ENCODE results near the gene EXOC7.
"Not testable (repeated sequence)": the region's sequence is repeated elsewhere in the genome, so short reads cannot be mapped to it uniquely, and the experiment has no call there.

Gene EXOC7

GRCh38 chr17:76072148-76072858 lies 31.3 kb downstream of the EXOC7 start, which contains the start of gene SRP68:
Gene SRP68 (minus strand): TSS chr17:76072517. CDS start chr17:76072491, 26 bp downstream.
- DNase-seq (ENCODE audit: low read depth), result peak; percentile 90

DNA sequence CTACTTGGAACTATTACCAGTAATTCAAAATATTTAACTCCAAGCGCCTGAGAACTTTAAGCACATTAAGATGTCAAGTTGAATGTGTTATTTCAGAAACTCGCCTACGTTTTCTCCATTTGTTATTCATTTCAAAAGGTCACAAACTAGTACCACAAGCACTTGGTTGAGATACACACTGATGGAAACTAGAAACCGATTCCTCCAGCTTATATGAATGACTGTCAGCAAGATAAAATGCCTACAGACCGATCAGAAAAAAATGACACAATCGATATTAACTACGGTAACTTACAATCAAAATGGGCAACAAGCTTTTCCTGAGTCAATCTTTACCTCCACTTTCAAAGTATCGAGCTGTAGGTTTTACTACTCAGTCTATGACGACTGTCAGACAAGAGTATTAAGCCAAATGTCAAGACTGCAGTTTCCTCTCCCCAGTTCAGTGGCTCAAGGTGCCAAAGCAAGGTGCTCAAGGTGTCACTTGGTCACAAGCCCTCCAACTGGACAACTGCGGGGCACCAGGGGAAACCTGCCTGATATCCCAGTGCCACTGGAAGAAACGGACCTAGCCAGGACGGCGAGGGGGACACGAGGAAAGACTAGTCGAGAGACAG lies 31.9 kb downstream of the EXOC7 start:
- no peak for DNase-seq (ENCODE audit: low read depth)

DNA sequence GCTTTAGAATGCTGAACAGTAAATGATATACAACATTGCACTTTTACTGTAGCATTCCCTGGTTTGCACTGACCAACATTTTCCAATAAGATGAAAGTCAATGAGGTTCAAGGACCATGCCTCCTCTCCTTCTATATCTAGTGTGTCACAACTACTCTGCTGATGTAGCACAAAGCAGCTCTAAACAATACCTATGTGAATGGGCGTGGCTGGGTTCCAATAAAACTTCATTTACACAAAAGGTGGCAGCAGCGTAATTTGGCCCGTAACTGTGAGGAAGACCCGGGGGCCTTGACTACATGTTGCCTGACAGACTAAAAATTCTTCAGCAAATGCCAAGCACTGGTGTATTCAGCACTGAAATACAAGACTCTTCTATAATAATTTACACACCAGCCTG lies 37.8 kb downstream of the EXOC7 start:
- no peak for DNase-seq (ENCODE audit: low read depth)

DNA sequence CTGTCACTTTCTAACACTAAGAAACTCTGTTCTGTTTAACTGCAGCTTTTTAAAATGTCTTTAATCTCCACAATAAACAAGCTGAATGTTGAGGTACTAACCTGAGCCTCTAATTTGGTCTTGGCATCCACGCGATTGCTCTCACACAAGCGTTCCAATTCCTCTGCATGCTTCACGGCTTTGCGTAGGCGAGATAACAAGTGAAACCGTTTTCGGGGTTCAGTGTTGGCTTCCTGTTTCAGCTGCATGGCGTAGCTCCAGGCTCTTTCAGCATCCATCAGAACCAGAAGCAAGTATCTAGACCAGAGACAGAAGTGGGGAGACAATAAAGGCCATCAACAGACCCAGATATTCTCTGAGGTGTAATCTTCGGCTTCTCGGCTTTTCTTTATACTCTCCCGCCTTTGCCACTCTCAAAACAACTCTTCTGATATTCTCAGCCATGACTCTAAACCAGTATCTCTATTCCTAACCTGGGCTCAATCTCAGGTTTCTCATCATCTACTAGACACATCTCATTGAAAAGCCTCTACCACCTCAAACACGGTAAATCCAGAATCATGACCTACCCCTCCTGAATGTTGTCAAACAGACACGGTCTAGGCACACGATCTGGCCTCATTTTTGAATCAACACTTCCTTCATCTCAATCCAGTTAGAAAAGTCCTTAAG lies 39.6 kb downstream of the EXOC7 start:
- no peak for DNase-seq (ENCODE audit: low read depth)

GRCh38 chr17:76058264-76058663 lies 45.3 kb downstream of the EXOC7 start:
- not testable (repeated sequence) for DNase-seq (ENCODE audit: low read depth)

- DNase-seq (ENCODE audit: low read depth), result no peak
These were observed 46.7 kb downstream of the EXOC7 start for GRCh38 chr17:76056882-76057281.

DNA sequence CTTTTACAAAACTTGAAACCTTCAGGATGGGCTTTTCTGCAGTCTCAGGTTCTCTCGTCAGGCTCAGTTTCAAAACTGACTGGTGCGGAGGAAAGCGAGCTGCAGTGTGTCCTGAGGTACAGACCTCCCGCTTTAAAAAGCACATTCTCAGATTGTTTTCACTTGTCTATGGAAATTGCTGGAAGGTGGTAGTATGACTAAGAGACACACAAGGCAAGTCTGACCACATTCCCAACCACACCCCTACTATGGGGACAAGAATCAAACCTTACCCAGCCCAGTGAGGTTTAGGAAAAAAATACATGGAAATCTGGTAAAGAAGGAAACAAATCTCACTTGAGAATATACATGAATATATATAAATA lies 49.5 kb downstream of the EXOC7 start:
- DNase-seq (ENCODE audit: low read depth), result no peak

DNA sequence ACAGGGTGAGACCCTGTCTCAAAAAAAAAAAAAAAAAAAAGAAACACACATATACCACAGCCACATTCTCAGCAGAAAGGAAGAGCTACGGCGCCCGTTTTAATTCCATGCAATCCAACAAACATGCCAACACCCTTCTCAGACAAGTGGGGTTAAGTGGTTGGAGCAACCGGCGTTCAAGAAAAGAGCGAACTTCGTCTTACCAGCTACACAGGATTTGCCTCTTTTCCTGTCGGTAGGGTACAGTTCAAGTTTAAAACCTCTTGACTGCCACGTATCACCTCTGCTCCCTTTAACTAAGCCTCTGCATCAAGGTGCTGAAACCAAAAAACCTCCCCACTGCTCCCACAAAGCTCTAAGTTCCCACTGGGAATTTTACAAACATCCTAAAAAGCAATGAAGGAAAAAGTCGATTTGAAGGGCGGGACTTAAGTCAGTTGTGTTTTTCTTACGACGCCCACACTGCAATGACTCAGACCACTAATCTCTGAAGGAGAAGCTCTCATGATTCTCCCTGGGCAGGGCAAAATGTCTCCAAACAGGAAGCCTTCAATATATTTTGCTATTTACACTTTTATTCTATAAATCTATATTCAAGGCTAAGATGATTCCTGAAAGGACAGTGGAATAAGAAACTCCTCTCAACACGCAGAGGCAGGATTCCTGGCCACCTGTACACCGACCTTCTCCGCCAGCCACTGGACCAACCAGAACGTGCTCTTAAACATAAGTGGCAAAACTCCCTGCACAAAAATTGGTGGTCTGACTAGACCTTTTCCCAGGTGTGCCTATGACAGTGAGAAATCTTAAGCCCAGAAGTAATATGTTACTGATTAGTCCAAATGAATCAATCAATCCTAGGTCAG lies 50.1 kb downstream of the EXOC7 start:
- no peak for DNase-seq (ENCODE audit: low read depth)

- DNase-seq (ENCODE audit: low read depth), result no peak
These were observed 52.0 kb downstream of the EXOC7 start for GRCh38 chr17:76051561-76051960.

GRCh38 chr17:76050538-76051467 lies 52.8 kb downstream of the EXOC7 start:
- no peak for DNase-seq (ENCODE audit: low read depth)

- no peak for DNase-seq (ENCODE audit: low read depth)
These were observed 53.6 kb downstream of the EXOC7 start for GRCh38 chr17:76049836-76050537.

DNA sequence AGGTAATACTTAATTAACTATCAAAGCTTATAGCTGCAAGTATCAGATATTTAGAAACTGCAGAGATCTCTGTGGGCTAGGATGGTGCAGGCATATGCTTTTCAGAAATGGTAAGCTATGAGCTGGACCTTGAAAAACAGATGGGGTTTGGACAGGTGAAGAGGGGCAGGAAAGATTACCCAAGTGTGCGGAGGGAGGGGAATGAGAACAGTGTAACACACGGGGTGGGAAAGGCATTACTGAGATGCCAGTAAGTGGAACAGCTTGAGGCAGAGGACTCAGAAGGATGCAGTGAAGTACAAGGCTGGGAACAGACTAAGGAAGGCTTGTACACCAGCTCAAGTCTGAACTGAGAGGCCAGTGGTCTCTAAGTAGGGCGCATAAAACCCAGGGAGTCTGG lies 54.3 kb downstream of the EXOC7 start:
- DNase-seq (ENCODE audit: low read depth), result no peak

DNA sequence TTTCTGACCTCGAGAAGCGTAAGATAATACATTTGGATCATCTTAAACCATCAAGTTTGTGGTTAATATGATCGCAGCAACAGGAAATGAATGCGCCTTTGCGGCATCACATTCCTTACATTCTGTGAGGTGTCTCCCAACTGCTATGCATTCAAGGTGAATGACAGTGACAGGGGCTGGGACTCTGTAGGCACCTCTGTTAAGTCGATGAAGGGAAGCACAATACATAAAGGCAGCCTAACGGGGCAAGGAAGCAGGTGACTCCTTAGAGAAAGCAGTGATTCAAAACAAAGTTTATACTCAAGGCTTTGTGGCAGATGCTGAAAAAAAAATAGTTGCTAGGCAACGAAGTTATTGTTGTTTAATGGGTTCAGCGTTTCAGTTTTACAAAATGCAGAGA lies 54.9 kb downstream of the EXOC7 start:
- no peak for DNase-seq (ENCODE audit: low read depth)

DNA sequence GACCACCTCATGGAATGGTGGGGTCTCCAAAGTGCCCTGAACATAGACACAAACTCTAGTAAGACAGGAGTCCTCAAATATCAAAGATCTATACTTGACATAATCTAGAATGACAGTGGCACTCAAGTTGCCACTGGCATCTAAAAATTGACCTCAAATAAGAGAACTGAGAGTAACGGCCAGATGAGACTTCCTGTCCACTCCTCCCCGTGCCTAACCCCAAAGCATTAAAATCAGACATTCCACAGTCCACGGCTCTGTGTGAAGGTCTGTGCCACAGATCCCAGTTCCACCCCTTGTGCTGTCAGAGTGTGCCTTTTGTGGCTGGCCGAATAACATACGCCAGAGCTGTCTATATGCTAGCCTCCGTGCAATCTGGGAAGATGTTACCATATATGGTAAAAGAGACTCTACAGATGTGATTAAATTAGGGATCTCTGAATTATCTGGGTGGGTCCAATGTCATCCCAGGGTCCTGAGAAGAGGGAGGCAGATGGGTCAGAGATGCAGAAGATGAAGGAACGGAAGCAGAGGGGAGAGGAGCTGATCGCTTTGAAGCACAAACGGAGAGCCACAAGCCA lies 55.5 kb downstream of the EXOC7 start:
- DNase-seq (ENCODE audit: low read depth), result no peak

GRCh38 chr17:76046064-76046463 lies 57.5 kb downstream of the EXOC7 start:
- DNase-seq (ENCODE audit: low read depth), result no peak

- DNase-seq (ENCODE audit: low read depth), result not testable (repeated sequence)
These were observed 59.0 kb downstream of the EXOC7 start for GRCh38 chr17:76044475-76045007.

DNA sequence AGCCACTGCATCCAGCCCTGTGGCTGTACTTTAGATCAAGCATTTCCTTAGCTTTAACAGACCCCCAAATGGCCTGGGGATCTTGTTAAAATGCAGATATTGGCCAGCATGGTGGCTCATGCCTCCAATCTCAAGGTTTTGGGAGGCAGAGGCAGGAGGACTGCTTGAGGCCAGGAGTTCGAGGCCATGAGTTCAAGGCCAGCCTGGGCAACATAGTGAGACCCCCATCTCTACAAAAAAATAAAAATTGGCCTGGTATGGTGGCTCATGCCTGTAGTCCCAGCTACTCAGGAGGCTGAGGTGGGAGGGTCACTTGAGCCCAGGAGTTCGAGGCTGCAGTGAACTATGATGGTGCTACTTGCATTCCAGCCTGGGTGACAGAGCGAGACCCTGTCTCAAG lies 60.7 kb downstream of the EXOC7 start:
- DNase-seq (ENCODE audit: low read depth), result not testable (repeated sequence)

DNA sequence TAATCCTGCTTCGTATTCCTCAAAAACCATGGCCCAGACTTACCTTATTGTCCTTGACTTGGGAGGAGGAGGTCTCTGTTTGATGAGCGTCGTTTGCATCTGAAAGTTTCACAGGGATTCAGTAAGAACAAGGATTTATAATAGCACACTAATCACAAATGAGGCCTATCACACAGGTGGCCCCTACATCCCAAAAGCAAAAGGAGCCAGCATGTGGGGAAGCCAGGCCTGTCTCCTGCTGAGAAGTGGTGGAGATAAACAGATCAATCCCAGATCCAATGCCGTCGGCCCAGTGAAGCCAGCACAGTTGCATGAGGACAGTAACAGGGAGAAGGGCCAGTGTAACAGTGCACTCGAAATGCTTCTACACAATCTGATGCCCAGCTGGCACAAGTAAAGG lies 63.2 kb downstream of the EXOC7 start:
- no peak for DNase-seq (ENCODE audit: low read depth)

DNA sequence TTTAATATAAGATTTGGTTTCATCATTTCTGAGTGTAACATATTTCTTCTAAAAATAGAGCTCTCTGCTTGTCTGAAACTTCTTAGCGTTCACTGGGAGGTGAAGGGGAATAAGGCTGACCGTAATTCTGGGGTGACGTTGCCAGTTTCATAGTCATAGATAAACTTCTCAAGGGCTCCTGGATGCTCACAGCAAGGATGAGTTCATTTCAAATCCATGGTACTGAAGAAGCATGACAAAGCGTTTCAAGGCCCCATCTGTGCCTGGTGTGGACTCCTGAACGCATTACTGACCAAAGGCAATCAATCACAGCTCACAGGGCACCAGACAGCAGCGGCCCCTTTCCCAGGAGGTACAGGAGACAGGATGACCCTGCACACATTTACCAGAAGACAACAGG lies 64.5 kb downstream of the EXOC7 start:
- no peak for DNase-seq (ENCODE audit: low read depth)

- no peak for DNase-seq (ENCODE audit: low read depth)
These were observed 65.5 kb downstream of the EXOC7 start for GRCh38 chr17:76038050-76038449.

All from fibroblast of gingiva (primary cell).